Keratinocyte (primary cell): Measurements from ENCODE around the gene ACACB. TPM values are rescaled to one million over a fixed set of nuclear protein-coding genes. Genes with fewer than 3 reads are reported as not detected.

Source experiments
- DNase-seq: peaks from one replicate; pipeline ENCODE4 v3.0.0-alpha.2; 2011; ENCODE audit warnings: low read depth, missing footprints, low spot score
- FAIRE-seq: peaks from 2 replicates; lab custom pipeline; 2011; peaks lifted over from hg19 to GRCh38; lab: Jason Lieb, UNC
- H2AFZ ChIP-seq: 2 replicates; pipeline ENCODE4 v1.6.0; 2012; ENCODE audit warnings: low read length, control low read depth, inconsistent platforms; ENCODE audit not compliant: control insufficient read depth
- H3K27ac ChIP-seq: 2 replicates; pipeline ENCODE4 v1.5.1; 2011; ENCODE audit warnings: low read length; ENCODE audit not compliant: control insufficient read depth, insufficient read depth
- H3K27me3 ChIP-seq: 3 replicates; pipeline ENCODE4 v1.6.0; 2011; ENCODE audit warnings: low read length; ENCODE audit not compliant: control insufficient read depth, insufficient read depth; ENCODE audit errors: extremely low read depth
- H3K36me3 ChIP-seq, 2 experiments: 2 replicates in 1 of 2; 3 replicates in 1 of 2; pipeline ENCODE4 v1.5.1; 2011; ENCODE audit warnings: low read length in 2 of 2, mild to moderate bottlenecking in 1 of 2; ENCODE audit not compliant: control insufficient read depth in 2 of 2, insufficient read depth in 2 of 2; ENCODE audit errors: extremely low read depth in 1 of 2
- H3K4me1 ChIP-seq: 3 replicates; pipeline ENCODE4 v1.5.1; 2011; ENCODE audit warnings: low read length; ENCODE audit not compliant: control insufficient read depth, insufficient read depth; ENCODE audit errors: extremely low read depth
- H3K4me2 ChIP-seq: 3 replicates; pipeline ENCODE4 v1.6.0; 2011; ENCODE audit warnings: low read depth, low read length; ENCODE audit not compliant: control insufficient read depth, insufficient read depth; ENCODE audit errors: extremely low read depth
- H3K4me3 ChIP-seq, 3 experiments: fragments of 200-600 bp in 1 of 3; sonication (generic) in 1 of 3; 2 replicates in 2 of 3; 3 replicates in 1 of 3; pipeline ENCODE4 v1.5.1; 2011 to 2016; ENCODE audit warnings: low read length in 3 of 3, mild to moderate bottlenecking in 3 of 3, control low read depth in 2 of 3, inconsistent platforms in 1 of 3, low read depth in 1 of 3, mixed read lengths in 1 of 3, mixed run types in 1 of 3, moderate library complexity in 1 of 3; ENCODE audit not compliant: control insufficient read depth in 2 of 3, insufficient read depth in 2 of 3; ENCODE audit errors: extremely low read depth in 1 of 3
- H3K79me2 ChIP-seq: 2 replicates; pipeline ENCODE4 v1.6.0; 2012; ENCODE audit warnings: low read length; ENCODE audit not compliant: control insufficient read depth, insufficient read depth
- H3K9ac ChIP-seq: 3 replicates; pipeline ENCODE4 v1.6.0; 2011; ENCODE audit warnings: low read length; ENCODE audit not compliant: control insufficient read depth, insufficient read depth; ENCODE audit errors: extremely low read depth
- H3K9me1 ChIP-seq: 3 replicates; pipeline ENCODE4 v1.6.0; 2011; ENCODE audit warnings: low read length; ENCODE audit not compliant: control insufficient read depth, insufficient read depth; ENCODE audit errors: extremely low read depth
- H3K9me3 ChIP-seq: 2 replicates; pipeline ENCODE4 v1.5.1; 2012; ENCODE audit warnings: low read depth, low read length; ENCODE audit not compliant: control insufficient read depth
- H4K20me1 ChIP-seq: 3 replicates; pipeline ENCODE4 v1.6.0; 2011; ENCODE audit warnings: low read length; ENCODE audit not compliant: control insufficient read depth, insufficient read depth; ENCODE audit errors: extremely low read depth
- CTCF ChIP-seq, 3 experiments: IDR thresholded peaks in 1 of 3; conservative IDR thresholded peaks in 1 of 3; optimal IDR thresholded peaks in 1 of 3; 2 replicates in 2 of 3; 3 replicates in 1 of 3; pipeline versions ENCODE3 to v1.5.1; 2011; ENCODE audit warnings: low read length in 3 of 3, mild to moderate bottlenecking in 3 of 3, moderate library complexity in 2 of 3, control low read depth in 1 of 3, inconsistent platforms in 1 of 3; ENCODE audit not compliant: insufficient read depth in 2 of 3; ENCODE audit errors: extremely low read depth in 1 of 3
- EZH2 ChIP-seq: IDR thresholded peaks from one replicate; pipeline ENCODE4 v1.6.1; 2012; ENCODE audit warnings: inconsistent platforms, mild to moderate bottlenecking, low read length, moderate library complexity
- dilution Hi-C: fragments of 300-500 bp; cut with MboI; formaldehyde crosslinking; loops from one replicate; pipeline ENCODE4 v1.7.0; 2020; ENCODE audit warnings: low sequenced_read_pairs; ENCODE audit not compliant: extremely low pct_ligation_motif_present
- polyA plus RNA-seq, 5 experiments: library from polyadenylated mRNA; depleted of rRNA in 3 of 5; stranded (reverse) in 3 of 5; stranded (forward) in 1 of 5; unstranded in 1 of 5; fragments of >200 nt; gene quantifications; 1 replicate in 1 of 5; 2 replicates in 3 of 5; 3 replicates in 1 of 5; pipeline versions ENCODE4 v1.2.1 to v1.2.3, GENCODE V29; 2011 to 2012; ENCODE audit warnings: missing spikeins in 2 of 5, low read depth in 1 of 5, low replicate concordance in 1 of 5

Gene ACACB
- polyA plus RNA-seq, 1 donor (not counting 4 experiments of a cell fraction or from before 2014, with no cell fraction given), result 1.3 TPM

GRCh38 chr12:109277255-109277898 lies 161.0 kb downstream of the ACACB start:
- H3K9me1 ChIP-seq, result no peaks in the 10 kb centered on the region
- TF ChIP-seq EZH2 (no peak), CTCF (optimal IDR thresholded peaks at IDR 0.05 in 1 of 3, IDR thresholded peaks at IDR 0.05 in 1 of 3, conservative IDR thresholded peaks at IDR 0.05 in 1 of 3; ENCODE audit: extremely low read depth in 1 of 3, insufficient read depth in 2 of 3, low read length in 3 of 3) (no peak)
- no peak overlapping the region for H3K4me3 ChIP-seq
- H2AFZ ChIP-seq, result no peak overlapping the region
- H3K9ac ChIP-seq, result no peak overlapping the region
- no peaks in the 10 kb centered on the region for H3K4me1 ChIP-seq
- FAIRE-seq, result no peak
- DNase-seq, result no peak
- no peaks in the 10 kb centered on the region for H3K36me3 ChIP-seq
- H3K79me2 ChIP-seq, result no peaks in the 10 kb centered on the region
- no peaks in the 10 kb centered on the region for H3K27me3 ChIP-seq
- no peaks in the 10 kb centered on the region for H3K9me3 ChIP-seq
- no peak overlapping the region for H3K27ac ChIP-seq
- dilution Hi-C loops, result loop anchor here (5.0 kb wide), 1 partner anchor 55 kb away; no protein-coding TSS in a partner anchor
- no peaks in the 10 kb centered on the region for H4K20me1 ChIP-seq
- H3K4me2 ChIP-seq, result no peak overlapping the region

GRCh38 chr12:109277899-109278762 lies 161.7 kb downstream of the ACACB start:
- no peak overlapping the region for H3K27ac ChIP-seq
- H3K4me1 ChIP-seq, result no peaks in the 10 kb centered on the region
- FAIRE-seq (no peak), DNase-seq (no peak)
- no peaks in the 10 kb centered on the region for H3K27me3 ChIP-seq
- H2AFZ ChIP-seq, result no peak overlapping the region
- no peaks in the 10 kb centered on the region for H4K20me1 ChIP-seq
- H3K79me2 ChIP-seq, result no peaks in the 10 kb centered on the region
- no peaks in the 10 kb centered on the region for H3K9me3 ChIP-seq
- no peak overlapping the region for H3K4me2 ChIP-seq
- H3K9me1 ChIP-seq, result no peaks in the 10 kb centered on the region
- no peak overlapping the region for H3K4me3 ChIP-seq
- dilution Hi-C loops, result loop anchor here (5.0 kb wide), 1 partner anchor 54 kb away; no protein-coding TSS in a partner anchor
- no peak overlapping the region for H3K9ac ChIP-seq
- no peaks in the 10 kb centered on the region for H3K36me3 ChIP-seq
- no peak for TF ChIP-seq CTCF (optimal IDR thresholded peaks at IDR 0.05 in 1 of 3, IDR thresholded peaks at IDR 0.05 in 1 of 3, conservative IDR thresholded peaks at IDR 0.05 in 1 of 3; ENCODE audit: extremely low read depth in 1 of 3, insufficient read depth in 2 of 3, low read length in 3 of 3)
- TF ChIP-seq EZH2, result no peak
